ENCODE results near the gene SLC25A22. TPM values are rescaled to one million over a fixed set of nuclear protein-coding genes. Genes with fewer than 3 reads are reported as not detected.

The SLC25A22 gene
- total RNA-seq, 1 experiment from 2014 or later: 32.7 TPM

DNA sequence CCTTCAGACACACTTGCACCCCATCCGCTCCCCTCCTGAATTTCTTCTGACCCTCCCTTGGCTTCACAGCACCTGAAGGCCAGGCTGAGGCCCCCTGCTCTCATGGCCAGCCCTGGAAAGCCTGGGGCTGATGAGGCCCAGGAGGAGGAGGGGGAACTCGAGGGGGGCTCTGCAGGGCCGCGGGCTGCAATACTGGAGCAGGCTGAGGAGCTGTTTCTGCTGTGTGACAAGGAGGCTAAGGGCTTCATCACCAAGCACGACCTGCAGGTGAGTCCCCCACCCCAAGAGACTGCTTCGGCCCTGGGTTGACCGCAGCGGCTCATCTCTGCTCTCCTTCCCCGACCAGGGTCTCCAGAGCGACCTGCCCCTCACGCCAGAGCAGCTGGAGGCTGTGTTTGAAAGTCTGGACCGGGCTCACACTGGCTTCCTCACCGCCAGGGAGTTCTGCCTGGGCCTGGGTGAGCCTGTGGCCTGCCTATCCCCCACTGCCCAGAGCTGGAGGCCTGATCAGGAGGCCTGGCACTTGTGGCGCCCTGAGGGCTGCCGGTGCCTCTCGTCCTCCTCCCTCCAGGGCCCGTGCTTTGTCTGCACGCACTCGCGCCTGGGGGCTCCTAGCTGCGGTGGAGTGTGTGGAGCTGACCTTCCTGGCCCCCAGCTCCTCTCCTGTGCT, 30.6 kb upstream of the SLC25A22 start:
- H3F3A ChIP-seq (ENCODE audit: low read length, unreplicated experiment): no peaks in the 10 kb centered on the region
- H3K9ac ChIP-seq (ENCODE audit: low read length): no peak overlapping the region
- ChIA-PET POLR2A (ENCODE audit: unreplicated experiment) (no interaction called here), CTCF (no interaction called here)
- H3K9me3 ChIP-seq (ENCODE audit: low read length): no peaks in the 10 kb centered on the region
- no peak overlapping the region for H2AFZ ChIP-seq (ENCODE audit: low read length)
- H3K4me1 ChIP-seq (ENCODE audit: insufficient read depth, low read length): peaks cover 45% of the 10 kb centered on the region
- no peak for TF ChIP-seq EZH2 (IDR thresholded peaks at IDR 0.05; ENCODE audit: low read length, unreplicated experiment)
- TF ChIP-seq EZH2phosphoT487 (IDR thresholded peaks at IDR 0.05; ENCODE audit: borderline replicate concordance, low read length): no peak
- TF ChIP-seq, protein P1, sequence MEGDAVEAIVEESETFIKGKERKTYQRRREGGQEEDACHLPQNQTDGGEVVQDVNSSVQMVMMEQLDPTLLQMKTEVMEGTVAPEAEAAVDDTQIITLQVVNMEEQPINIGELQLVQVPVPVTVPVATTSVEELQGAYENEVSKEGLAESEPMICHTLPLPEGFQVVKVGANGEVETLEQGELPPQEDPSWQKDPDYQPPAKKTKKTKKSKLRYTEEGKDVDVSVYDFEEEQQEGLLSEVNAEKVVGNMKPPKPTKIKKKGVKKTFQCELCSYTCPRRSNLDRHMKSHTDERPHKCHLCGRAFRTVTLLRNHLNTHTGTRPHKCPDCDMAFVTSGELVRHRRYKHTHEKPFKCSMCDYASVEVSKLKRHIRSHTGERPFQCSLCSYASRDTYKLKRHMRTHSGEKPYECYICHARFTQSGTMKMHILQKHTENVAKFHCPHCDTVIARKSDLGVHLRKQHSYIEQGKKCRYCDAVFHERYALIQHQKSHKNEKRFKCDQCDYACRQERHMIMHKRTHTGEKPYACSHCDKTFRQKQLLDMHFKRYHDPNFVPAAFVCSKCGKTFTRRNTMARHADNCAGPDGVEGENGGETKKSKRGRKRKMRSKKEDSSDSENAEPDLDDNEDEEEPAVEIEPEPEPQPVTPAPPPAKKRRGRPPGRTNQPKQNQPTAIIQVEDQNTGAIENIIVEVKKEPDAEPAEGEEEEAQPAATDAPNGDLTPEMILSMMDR (conservative IDR thresholded peaks at IDR 0.05; ENCODE audit: low read depth, low read length): no peak
- H3K27ac ChIP-seq (ENCODE audit: low read length): no peak overlapping the region
- ATAC-seq: no peak
- no peaks in the 10 kb centered on the region for H3K9me2 ChIP-seq (replicated peaks; ENCODE audit: low read length)
- intact Hi-C loops (cut with micrococcal nuclease): no loop called here
- no peak overlapping the region for H3K4me2 ChIP-seq (ENCODE audit: low read length)
- no peak for DNase-seq
- H3K27me3 ChIP-seq (ENCODE audit: low read length): no peaks in the 10 kb centered on the region
- H3K4me3 ChIP-seq (ENCODE audit: low read length): no peak overlapping the region
- no TSS peak for BruUV-seq (replicated peaks)
- H3K36me3 ChIP-seq (ENCODE audit: low read depth, low read length): no peaks in the 10 kb centered on the region
- peaks cover 17% of the 10 kb centered on the region for H3K79me2 ChIP-seq (ENCODE audit: low read length)
- no peaks in the 10 kb centered on the region for H4K20me1 ChIP-seq (ENCODE audit: low read length)

DNA sequence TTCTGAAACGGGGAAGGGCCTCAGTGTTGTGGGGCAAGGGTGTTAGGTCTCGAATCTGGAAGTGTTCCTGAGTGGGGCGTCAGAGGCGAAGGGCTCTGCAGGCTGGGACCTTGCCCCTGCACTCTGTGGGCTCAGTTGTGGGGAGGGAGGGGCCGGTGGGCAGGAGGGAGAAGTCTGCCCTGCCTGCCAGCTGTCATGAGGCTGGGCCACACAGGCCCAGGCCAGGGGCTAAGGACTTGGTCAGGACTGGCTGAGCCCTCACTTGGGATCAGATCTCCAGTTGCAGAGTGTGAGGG, 29.8 kb upstream of the SLC25A22 start, which contains the start of gene CRACR2B:
Gene CRACR2B (plus strand): TSS at position 23 of the 296 bp plus-strand sequence. CDS start 689 bp downstream, outside the sequence.
- H3K27ac ChIP-seq (ENCODE audit: low read length): peak within 1 kb of the TSS; percentile 52
- H4K20me1 ChIP-seq (ENCODE audit: low read length): no peaks in the 10 kb centered on the region
- no peak; the same call in 1 of the 2 replicates for ATAC-seq
- H3K4me1 ChIP-seq (ENCODE audit: insufficient read depth, low read length): peaks cover 45% of the 10 kb centered on the region
- no peak for DNase-seq
- TF ChIP-seq EZH2phosphoT487 (IDR thresholded peaks at IDR 0.05; ENCODE audit: borderline replicate concordance, low read length) (no peak), EZH2 (IDR thresholded peaks at IDR 0.05; ENCODE audit: low read length, unreplicated experiment) (no peak)
- TF ChIP-seq, protein P1 (conservative IDR thresholded peaks at IDR 0.05; ENCODE audit: low read depth, low read length): no peak
- intact Hi-C loops (cut with micrococcal nuclease): no loop called here
- ChIA-PET CTCF (no interaction called here), POLR2A (ENCODE audit: unreplicated experiment) (no interaction called here)
- H3K4me2 ChIP-seq (ENCODE audit: low read length): peak within 1 kb of the TSS; percentile 96
- H3K9me3 ChIP-seq (ENCODE audit: low read length): no peaks in the 10 kb centered on the region
- H2AFZ ChIP-seq (ENCODE audit: low read length): peak within 1 kb of the TSS; percentile 78
- H3K4me3 ChIP-seq (ENCODE audit: low read length): peak within 1 kb of the TSS; percentile 76
- BruUV-seq (replicated peaks): no TSS peak
- peaks cover 11% of the 10 kb centered on the region for H3K79me2 ChIP-seq (ENCODE audit: low read length)
- H3K36me3 ChIP-seq (ENCODE audit: low read depth, low read length): no peaks in the 10 kb centered on the region
- peak within 1 kb of the TSS; percentile 69 for H3K9ac ChIP-seq (ENCODE audit: low read length)
- no peaks in the 10 kb centered on the region for H3K9me2 ChIP-seq (replicated peaks; ENCODE audit: low read length)
- H3F3A ChIP-seq (ENCODE audit: low read length, unreplicated experiment): no peaks in the 10 kb centered on the region
- no peaks in the 10 kb centered on the region for H3K27me3 ChIP-seq (ENCODE audit: low read length)

DNA sequence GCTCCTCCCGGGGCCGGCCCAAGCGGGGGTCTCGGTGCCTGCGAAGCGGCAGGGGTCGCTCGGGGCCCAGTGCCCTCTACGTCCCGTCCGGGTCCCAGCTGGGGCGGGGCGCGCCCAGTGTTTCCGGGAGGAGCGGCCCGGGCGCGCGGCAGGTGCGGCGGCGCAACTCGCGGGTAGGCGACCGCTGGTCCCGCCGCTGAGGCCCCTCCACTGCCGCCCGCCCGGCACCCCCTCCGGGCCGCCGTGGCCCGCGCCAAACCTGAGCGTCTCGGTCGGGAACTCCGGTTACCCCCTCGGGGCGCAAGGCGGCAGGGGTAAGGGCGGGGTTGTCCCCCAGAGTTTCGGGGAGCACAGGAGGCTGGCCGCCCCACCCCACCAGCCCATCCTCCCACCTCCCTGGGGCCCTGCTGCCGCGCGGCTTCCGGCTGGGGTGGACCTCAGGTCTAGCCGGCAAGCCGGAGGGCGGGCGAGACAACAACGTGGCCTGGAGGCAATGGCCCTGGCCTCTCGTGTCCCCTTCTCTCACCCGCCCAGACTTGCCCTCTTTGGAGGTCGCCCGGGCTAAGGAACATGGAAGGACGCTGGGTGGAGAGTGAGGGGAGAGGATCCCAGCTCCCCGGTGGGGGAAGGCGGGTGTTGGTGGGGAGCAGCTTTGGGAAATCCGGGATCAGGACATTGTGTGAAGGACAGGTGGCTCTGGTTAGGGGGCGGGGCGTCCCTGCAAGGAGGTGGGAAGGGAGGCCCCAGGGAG, 29.2 kb upstream of the SLC25A22 start:
- H3K4me3 ChIP-seq (ENCODE audit: low read length): peak overlapping the region; percentile 76
- no peaks in the 10 kb centered on the region for H3K36me3 ChIP-seq (ENCODE audit: low read depth, low read length)
- no peaks in the 10 kb centered on the region for H3K9me3 ChIP-seq (ENCODE audit: low read length)
- no peaks in the 10 kb centered on the region for H3K9me2 ChIP-seq (replicated peaks; ENCODE audit: low read length)
- H3K79me2 ChIP-seq (ENCODE audit: low read length): peaks cover 11% of the 10 kb centered on the region
- H3K4me2 ChIP-seq (ENCODE audit: low read length): peak overlapping the region; percentile 96
- peak overlapping the region; percentile 78 for H2AFZ ChIP-seq (ENCODE audit: low read length)
- H3K27me3 ChIP-seq (ENCODE audit: low read length): no peaks in the 10 kb centered on the region
- peak overlapping the region; percentile 52 for H3K27ac ChIP-seq (ENCODE audit: low read length)
- H3F3A ChIP-seq (ENCODE audit: low read length, unreplicated experiment): no peaks in the 10 kb centered on the region
- no peak for DNase-seq
- BruUV-seq (replicated peaks): no TSS peak
- TF ChIP-seq EZH2 (IDR thresholded peaks at IDR 0.05; ENCODE audit: low read length, unreplicated experiment): no peak
- TF ChIP-seq, protein P1 (conservative IDR thresholded peaks at IDR 0.05; ENCODE audit: low read depth, low read length): no peak
- no peak for TF ChIP-seq EZH2phosphoT487 (IDR thresholded peaks at IDR 0.05; ENCODE audit: borderline replicate concordance, low read length)
- ChIA-PET POLR2A (ENCODE audit: unreplicated experiment) (no interaction called here), CTCF (no interaction called here)
- intact Hi-C loops (cut with micrococcal nuclease): no loop called here
- no peaks in the 10 kb centered on the region for H4K20me1 ChIP-seq (ENCODE audit: low read length)
- ATAC-seq: peak; percentile 21
- peaks cover 43% of the 10 kb centered on the region for H3K4me1 ChIP-seq (ENCODE audit: insufficient read depth, low read length)
- peak overlapping the region; percentile 69 for H3K9ac ChIP-seq (ENCODE audit: low read length)

Data from PC-3 (cell line).